GM12892 (cell line): ENCODE data around the gene HOXA4.

Experiments used
- POLR2A ChIP-seq: IDR thresholded peaks from 2 replicates; pipeline ENCODE4 v1.6.1; 2011; ENCODE audit warnings: low read depth, low read length, control low read depth
- TAF1 ChIP-seq: IDR thresholded peaks from 2 replicates; pipeline ENCODE4 v1.6.1; 2011; ENCODE audit warnings: low read depth, mild to moderate bottlenecking, control low read depth, low read length, borderline replicate concordance

- TF ChIP-seq POLR2A (no peak), TAF1 (no peak)
These were observed 25.4 kb upstream of the HOXA4 start for GRCh38 chr7:27155816-27156507.
